Chondrocyte (in vitro differentiated cells): ENCODE results near the gene PEPD. TPM values are rescaled to one million over a fixed set of nuclear protein-coding genes. Genes with fewer than 3 reads are reported as not detected.

Experiments
- DNase-seq: peaks from one replicate; pipeline ENCODE4 v3.0.0; 2021; ENCODE audit warnings: mixed read lengths, low spot score
- H3K27ac Mint-ChIP-seq: one replicate; pipeline ENCODE4 v1.8.0; 2021; ENCODE audit warnings: mild to moderate bottlenecking, moderate library complexity, mixed read lengths; ENCODE audit not compliant: unreplicated experiment
- H3K27me3 Mint-ChIP-seq: 2 replicates; pipeline ENCODE4 v1.8.0; 2021; ENCODE audit warnings: low read depth, mixed read lengths
- H3K36me3 Mint-ChIP-seq: 2 replicates; pipeline ENCODE4 v1.8.0; 2021; ENCODE audit warnings: low read depth, mixed read lengths
- H3K4me1 Mint-ChIP-seq: 2 replicates; pipeline ENCODE4 v1.8.0; 2021; ENCODE audit warnings: low read depth, mild to moderate bottlenecking, mixed read lengths
- H3K4me3 Mint-ChIP-seq: one replicate; pipeline ENCODE4 v1.8.0; 2021; ENCODE audit warnings: mild to moderate bottlenecking, moderate library complexity, mixed read lengths; ENCODE audit not compliant: unreplicated experiment
- H3K9me3 Mint-ChIP-seq: 2 replicates; pipeline ENCODE4 v1.8.0; 2021; ENCODE audit warnings: low read depth, mixed read lengths
- total RNA-seq: library from RNA; stranded (reverse); gene quantifications from 3 replicates; pipeline ENCODE4 v1.2.1, GENCODE V29; 2021
- TF ChIP-seq, protein P1 (sequence below): fragments of 200-600 bp; sonication (generic); IDR thresholded peaks from 2 replicates; pipeline ENCODE4 v1.5.0; 2021; ENCODE audit warnings: antibody characterized with exemption, mild to moderate bottlenecking, moderate library complexity

The PEPD gene
- total RNA-seq, 1 donor from 2014 or later = 55.6 TPM

- Mint-ChIP-seq H3K4me1 (no peaks in the 10 kb centered on the region), H3K27me3 (no peaks in the 10 kb centered on the region), H3K4me3 (no peak overlapping the region), H3K27ac (no peak overlapping the region), H3K9me3 (no peaks in the 10 kb centered on the region), H3K36me3 (peaks cover 9% of the 10 kb centered on the region)
- DNase-seq = peak; percentile 50
- TF ChIP-seq, protein P1, sequence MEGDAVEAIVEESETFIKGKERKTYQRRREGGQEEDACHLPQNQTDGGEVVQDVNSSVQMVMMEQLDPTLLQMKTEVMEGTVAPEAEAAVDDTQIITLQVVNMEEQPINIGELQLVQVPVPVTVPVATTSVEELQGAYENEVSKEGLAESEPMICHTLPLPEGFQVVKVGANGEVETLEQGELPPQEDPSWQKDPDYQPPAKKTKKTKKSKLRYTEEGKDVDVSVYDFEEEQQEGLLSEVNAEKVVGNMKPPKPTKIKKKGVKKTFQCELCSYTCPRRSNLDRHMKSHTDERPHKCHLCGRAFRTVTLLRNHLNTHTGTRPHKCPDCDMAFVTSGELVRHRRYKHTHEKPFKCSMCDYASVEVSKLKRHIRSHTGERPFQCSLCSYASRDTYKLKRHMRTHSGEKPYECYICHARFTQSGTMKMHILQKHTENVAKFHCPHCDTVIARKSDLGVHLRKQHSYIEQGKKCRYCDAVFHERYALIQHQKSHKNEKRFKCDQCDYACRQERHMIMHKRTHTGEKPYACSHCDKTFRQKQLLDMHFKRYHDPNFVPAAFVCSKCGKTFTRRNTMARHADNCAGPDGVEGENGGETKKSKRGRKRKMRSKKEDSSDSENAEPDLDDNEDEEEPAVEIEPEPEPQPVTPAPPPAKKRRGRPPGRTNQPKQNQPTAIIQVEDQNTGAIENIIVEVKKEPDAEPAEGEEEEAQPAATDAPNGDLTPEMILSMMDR = no peak
Measured at GRCh38 chr19:33469171-33470039, 52.2 kb downstream of the PEPD start.

DNA sequence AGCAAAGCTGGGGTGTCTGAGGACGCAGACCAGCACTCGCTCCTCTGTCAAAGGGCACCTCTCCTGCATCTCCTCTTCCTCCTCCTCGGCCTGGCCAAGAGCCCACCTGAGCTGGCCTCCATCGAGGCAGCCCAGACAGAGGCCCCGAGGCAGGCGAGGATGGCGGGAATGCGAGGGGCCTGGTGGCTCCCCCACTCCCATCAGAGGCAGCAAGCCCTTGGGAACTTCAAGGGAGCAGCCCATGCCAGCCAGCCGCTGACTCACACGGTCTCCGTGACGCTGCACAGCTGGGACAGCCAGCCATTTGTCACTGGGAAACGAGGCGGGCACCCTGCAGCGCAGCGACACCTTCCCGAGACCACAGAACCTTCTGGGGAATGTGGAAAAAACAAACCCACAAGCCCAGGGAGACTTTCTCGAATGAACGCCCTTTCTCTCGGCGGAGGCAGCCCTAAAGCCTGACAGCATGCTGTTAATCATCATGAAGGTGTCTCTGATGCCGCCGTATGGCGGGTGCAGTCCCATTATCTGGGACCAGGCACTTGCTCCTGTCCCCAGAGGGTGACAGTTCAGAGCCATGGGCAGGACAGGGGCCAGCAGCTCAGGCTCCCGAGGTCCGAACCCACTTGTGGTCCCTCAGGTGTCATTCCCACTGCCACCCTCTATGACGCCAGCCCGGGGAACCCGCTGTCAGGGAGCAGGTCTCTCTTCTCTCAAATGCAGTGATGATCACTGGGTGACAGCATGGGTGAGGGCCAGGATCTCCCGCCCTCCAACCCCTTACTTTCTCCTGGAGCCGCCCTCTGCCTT, 53.0 kb downstream of the PEPD start:
- Mint-ChIP-seq H3K27ac (no peak overlapping the region), H3K4me3 (no peak overlapping the region)

GRCh38 chr19:33467851-33468250, 53.7 kb downstream of the PEPD start:
- Mint-ChIP-seq H3K4me3 (no peak overlapping the region), H3K4me1 (no peaks in the 10 kb centered on the region), H3K27me3 (no peaks in the 10 kb centered on the region), H3K9me3 (no peaks in the 10 kb centered on the region), H3K36me3 (peaks cover 8% of the 10 kb centered on the region), H3K27ac (no peak overlapping the region)
- peak; percentile 71 for DNase-seq
- TF ChIP-seq, protein P1 = no peak

More for the DNA sequence above, 53.0 kb downstream of the PEPD start:
- TF ChIP-seq, protein P1 = no peak
- Mint-ChIP-seq H3K4me1 (no peaks in the 10 kb centered on the region), H3K36me3 (peaks cover 7% of the 10 kb centered on the region), H3K27me3 (no peaks in the 10 kb centered on the region), H3K9me3 (no peaks in the 10 kb centered on the region)
- peak; percentile 81 for DNase-seq

DNA sequence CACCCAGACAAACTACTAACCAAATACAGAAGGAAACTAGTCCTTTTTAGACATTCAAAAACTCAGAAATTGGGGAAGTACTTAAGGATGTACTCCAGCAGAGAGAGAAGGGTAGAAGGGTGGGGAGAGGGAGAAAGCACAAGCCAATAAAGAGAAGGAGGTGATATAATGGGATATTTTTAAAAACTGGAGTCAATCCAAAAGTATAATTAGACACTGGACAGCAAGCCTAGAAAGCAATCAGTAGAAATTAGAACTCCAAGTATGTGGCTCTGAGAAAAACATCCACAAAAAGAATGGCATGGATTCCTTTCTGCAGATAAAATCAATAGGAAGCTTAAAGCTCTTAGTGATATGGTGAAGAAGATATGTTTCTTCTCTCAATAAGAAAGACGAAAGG, 55.8 kb downstream of the PEPD start:
- no peaks in the 10 kb centered on the region for H3K9me3 Mint-ChIP-seq
- no peaks in the 10 kb centered on the region for H3K27me3 Mint-ChIP-seq
- H3K36me3 Mint-ChIP-seq = peaks cover 8% of the 10 kb centered on the region
- no peak overlapping the region for H3K27ac Mint-ChIP-seq
- no peak for DNase-seq
- H3K4me3 Mint-ChIP-seq = no peak overlapping the region
- TF ChIP-seq, protein P1 = no peak
- no peaks in the 10 kb centered on the region for H3K4me1 Mint-ChIP-seq

- peak; percentile 39 for DNase-seq
- H3K36me3 Mint-ChIP-seq = peaks cover 9% of the 10 kb centered on the region
- TF ChIP-seq, protein P1 = no peak
- no peaks in the 10 kb centered on the region for H3K4me1 Mint-ChIP-seq
- H3K27me3 Mint-ChIP-seq = no peaks in the 10 kb centered on the region
- H3K9me3 Mint-ChIP-seq = no peaks in the 10 kb centered on the region
- H3K27ac Mint-ChIP-seq = no peak overlapping the region
- H3K4me3 Mint-ChIP-seq = no peak overlapping the region
Measured at GRCh38 chr19:33465371-33465770, 56.2 kb downstream of the PEPD start.
